H1 (cell line): ENCODE measurements around the gene PIGU. TPM values are rescaled to one million over a fixed set of nuclear protein-coding genes. Genes with fewer than 3 reads are reported as not detected.
A peak's percentile ranks its signal among the peaks of the same experiment; 100 is the strongest.

Source experiments
- CTCF ChIA-PET: fragments of 300-600 bp; sonication (Branson Sonifier 250); formaldehyde crosslinking; loops from one replicate; lab custom pipeline; 2021; ENCODE audit not compliant: partially characterized antibody; lab: Charles Lee
- POLR2A ChIA-PET: fragments of 300-600 bp; sonication (Branson Sonifier 250); formaldehyde crosslinking; loops from one replicate; lab custom pipeline; 2021; ENCODE audit warnings: inconsistent platforms; ENCODE audit not compliant: partially characterized antibody; lab: Charles Lee
- DNase-seq, 2 experiments: peaks; one replicate each; pipeline versions ENCODE4 v3.0.0 to v3.0.0-alpha.2; 2010 to 2022; ENCODE audit warnings: low spot score in 2 of 2, low read depth in 1 of 2, mixed read lengths in 1 of 2
- FAIRE-seq: peaks from 2 replicates; lab custom pipeline; 2011; peaks lifted over from hg19 to GRCh38; lab: Jason Lieb, UNC
- H2AFZ ChIP-seq: 2 replicates; pipeline ENCODE4 v1.8.1; 2012; ENCODE audit warnings: low read length, inconsistent platforms
- H2AK5ac ChIP-seq: 2 replicates; pipeline ENCODE4 v1.6.1; 2013; ENCODE audit warnings: low read depth, low read length
- H2BK120ac ChIP-seq: replicated peaks from 2 replicates; pipeline ENCODE3; 2013; ENCODE audit warnings: low read depth, low read length, inconsistent platforms
- H2BK12ac ChIP-seq: 2 replicates; pipeline ENCODE4 v1.6.1; 2013; ENCODE audit warnings: low read depth, low read length
- H2BK15ac ChIP-seq: 2 replicates; pipeline ENCODE4 v1.6.1; 2013; ENCODE audit warnings: low read length
- H2BK20ac ChIP-seq: 2 replicates; pipeline ENCODE4 v1.6.1; 2013; ENCODE audit warnings: low read length
- H2BK5ac ChIP-seq: 2 replicates; pipeline ENCODE4 v1.6.1; 2013; ENCODE audit warnings: low read depth, low read length
- H3K14ac ChIP-seq: 2 replicates; pipeline ENCODE4 v1.6.1; 2013; ENCODE audit warnings: inconsistent platforms; ENCODE audit not compliant: insufficient read length
- H3K18ac ChIP-seq: 2 replicates; pipeline ENCODE4 v1.6.1; 2013; ENCODE audit warnings: low read length; ENCODE audit errors: extremely low read depth
- H3K23ac ChIP-seq: 2 replicates; pipeline ENCODE4 v1.6.1; 2013; ENCODE audit warnings: inconsistent platforms; ENCODE audit not compliant: insufficient read length
- H3K23me2 ChIP-seq: 2 replicates; pipeline ENCODE4 v1.6.1; 2013; ENCODE audit warnings: low read depth, low read length
- H3K27ac ChIP-seq: 2 replicates; pipeline ENCODE4 v1.6.1; 2011; ENCODE audit warnings: low read depth, low read length, inconsistent platforms
- H3K27me3 ChIP-seq, 4 experiments: replicated peaks in 1 of 4; 1 replicate in 1 of 4; 2 replicates in 3 of 4; pipeline versions ENCODE4 v1.6.1 to v1.8.1; 2011 to 2013; ENCODE audit warnings: low read length in 3 of 4, mild to moderate bottlenecking in 3 of 4, inconsistent platforms in 2 of 4, mixed read lengths in 2 of 4, moderate library complexity in 1 of 4; ENCODE audit not compliant: control insufficient read depth in 3 of 4, insufficient read depth in 3 of 4; ENCODE audit errors: extremely low read depth in 1 of 4
- H3K36me3 ChIP-seq, 4 experiments: 2 replicates each; pipeline versions ENCODE4 v1.6.1 to v1.8.1; 2011 to 2013; ENCODE audit warnings: mild to moderate bottlenecking in 4 of 4, low read length in 3 of 4, moderate library complexity in 2 of 4, control low read depth in 1 of 4, inconsistent platforms in 1 of 4; ENCODE audit not compliant: insufficient read depth in 4 of 4, control insufficient read depth in 2 of 4
- H3K4ac ChIP-seq: replicated peaks from 2 replicates; pipeline ENCODE3; 2013; ENCODE audit warnings: low read length, low read depth, mixed read lengths, inconsistent platforms; ENCODE audit not compliant: insufficient read length
- H3K4me1 ChIP-seq, 4 experiments: replicated peaks in 1 of 4; 1 replicate in 1 of 4; 2 replicates in 3 of 4; pipeline versions ENCODE4 v1.6.1 to v1.8.1; 2011 to 2013; ENCODE audit warnings: low read length in 3 of 4, inconsistent platforms in 2 of 4, mixed read lengths in 1 of 4; ENCODE audit not compliant: insufficient read depth in 4 of 4, control insufficient read depth in 3 of 4
- H3K4me2 ChIP-seq, 2 experiments: 2 replicates each; pipeline versions ENCODE4 v1.6.1 to v1.8.1; 2011 to 2013; ENCODE audit warnings: low read depth in 2 of 2, low read length in 2 of 2, control low read depth in 1 of 2, inconsistent platforms in 1 of 2, mild to moderate bottlenecking in 1 of 2; ENCODE audit not compliant: insufficient read depth in 1 of 2
- H3K4me3 ChIP-seq, 4 experiments: fragments of 200-600, 300-600 bp in 1 of 4; sonication (generic), shearing (Covaris generic), sonication (Bioruptor Twin) in 1 of 4; 2 replicates each; pipeline versions ENCODE4 v1.5.1 to v1.8.1; 2011 to 2016; ENCODE audit warnings: low read length in 4 of 4, low read depth in 3 of 4, control low read depth in 2 of 4, inconsistent platforms in 2 of 4, mild to moderate bottlenecking in 2 of 4, mixed read lengths in 1 of 4, moderate library complexity in 1 of 4; ENCODE audit not compliant: insufficient read depth in 2 of 4; ENCODE audit errors: extremely low read depth in 1 of 4
- H3K56ac ChIP-seq: replicated peaks from 2 replicates; pipeline ENCODE3; 2013; ENCODE audit warnings: low read depth, mild to moderate bottlenecking, mixed read lengths, low read length, inconsistent platforms; ENCODE audit not compliant: insufficient read length
- H3K79me1 ChIP-seq: 2 replicates; pipeline ENCODE4 v1.6.1; 2013; ENCODE audit warnings: low read depth, low read length, control low read depth
- H3K79me2 ChIP-seq, 2 experiments: 2 replicates each; pipeline versions ENCODE4 v1.6.1 to v1.8.1; 2012 to 2013; ENCODE audit warnings: low read length in 2 of 2, mild to moderate bottlenecking in 2 of 2, inconsistent platforms in 1 of 2; ENCODE audit not compliant: insufficient read depth in 2 of 2, control insufficient read depth in 1 of 2
- H3K9ac ChIP-seq, 4 experiments: replicated peaks in 1 of 4; 1 replicate in 1 of 4; 2 replicates in 3 of 4; pipeline versions ENCODE4 v1.6.1 to v1.8.1; 2011 to 2013; ENCODE audit warnings: low read depth in 3 of 4, low read length in 3 of 4, control low read depth in 2 of 4, mild to moderate bottlenecking in 2 of 4, moderate library complexity in 2 of 4, inconsistent platforms in 1 of 4; ENCODE audit errors: extremely low read depth in 1 of 4
- H3K9me3 ChIP-seq, 2 experiments: 2 replicates each; pipeline versions ENCODE4 v1.6.1 to v1.8.1; 2012 to 2013; ENCODE audit warnings: mild to moderate bottlenecking in 2 of 2, moderate library complexity in 2 of 2, control low read depth in 1 of 2, inconsistent platforms in 1 of 2, low read depth in 1 of 2, low read length in 1 of 2, mixed read lengths in 1 of 2; ENCODE audit not compliant: insufficient read depth in 2 of 2
- H4K20me1 ChIP-seq, 2 experiments: replicated peaks in 1 of 2; 2 replicates each; pipeline versions ENCODE3 to v1.8.1; 2011 to 2013; ENCODE audit warnings: inconsistent platforms in 2 of 2, low read length in 2 of 2, mild to moderate bottlenecking in 1 of 2; ENCODE audit not compliant: insufficient read depth in 2 of 2, control insufficient read depth in 1 of 2
- H4K5ac ChIP-seq: 2 replicates; pipeline ENCODE4 v1.6.1; 2013; ENCODE audit warnings: low read length, low read depth, mixed read lengths, inconsistent platforms; ENCODE audit not compliant: insufficient read length
- H4K8ac ChIP-seq: 2 replicates; pipeline ENCODE4 v1.8.0; 2013; ENCODE audit warnings: mild to moderate bottlenecking, moderate library complexity, low read length, inconsistent platforms; ENCODE audit not compliant: insufficient read depth; ENCODE audit errors: extremely low read depth
- H4K91ac ChIP-seq: replicated peaks from 2 replicates; pipeline ENCODE3; 2013; ENCODE audit warnings: low read length, mixed read lengths, inconsistent platforms; ENCODE audit not compliant: insufficient read length
- BCL11A ChIP-seq, 2 experiments: IDR thresholded peaks; one replicate each; pipeline ENCODE4 v1.6.1; 2011; ENCODE audit warnings: low read depth in 2 of 2, low read length in 2 of 2, mild to moderate bottlenecking in 2 of 2
- CBX5 ChIP-seq: fragments of 300-800, 300-1000 bp; sonication (generic); IDR thresholded peaks from 2 replicates; pipeline ENCODE4 v1.7.1; 2016; ENCODE audit warnings: antibody characterized with exemption, low read length, low read depth
- CEBPB ChIP-seq: IDR thresholded peaks from 2 replicates; pipeline ENCODE4 v1.6.1; 2012; ENCODE audit warnings: low read depth, low read length
- CREB1 ChIP-seq: IDR thresholded peaks from 2 replicates; pipeline ENCODE4 v1.6.1; 2012; ENCODE audit warnings: inconsistent platforms
- EGR1 ChIP-seq: IDR thresholded peaks from 2 replicates; pipeline ENCODE4 v1.6.1; 2011; ENCODE audit warnings: low read depth, low read length, borderline replicate concordance
- FOSL1 ChIP-seq: IDR thresholded peaks from 2 replicates; pipeline ENCODE4 v1.6.1; 2011; ENCODE audit warnings: mild to moderate bottlenecking, low read depth, low read length, moderate library complexity; ENCODE audit not compliant: insufficient read depth
- GABPA ChIP-seq: IDR thresholded peaks from 2 replicates; pipeline ENCODE4 v1.6.1; 2011; ENCODE audit warnings: mild to moderate bottlenecking, low read length, moderate library complexity, borderline replicate concordance; ENCODE audit not compliant: insufficient read depth
- JUN ChIP-seq: IDR thresholded peaks from 2 replicates; pipeline ENCODE4 v1.6.1; 2011; ENCODE audit warnings: low read depth, mild to moderate bottlenecking, improper control_type of control experiment, low read length
- POU5F1 ChIP-seq: IDR thresholded peaks from 2 replicates; pipeline ENCODE4 v1.6.1; 2011; ENCODE audit warnings: low read depth, mild to moderate bottlenecking, low read length, moderate library complexity
- RAD21 ChIP-seq, 2 experiments: IDR thresholded peaks in 1 of 2; conservative IDR thresholded peaks in 1 of 2; 2 replicates each; pipeline ENCODE4 v1.6.1; 2011; ENCODE audit warnings: low read depth in 2 of 2, low read length in 2 of 2, improper control_type of control experiment in 1 of 2, inconsistent platforms in 1 of 2, mild to moderate bottlenecking in 1 of 2, moderate library complexity in 1 of 2
- RNF2 ChIP-seq: fragments of 200-900, 300-1000 bp; sonication (generic); IDR thresholded peaks from 2 replicates; pipeline ENCODE4 v1.7.1; 2016; ENCODE audit warnings: borderline replicate concordance, low read depth, mild to moderate bottlenecking, antibody characterized with exemption, low read length; ENCODE audit not compliant: poor library complexity, severe bottlenecking; ENCODE audit errors: missing control alignments
- TEAD4 ChIP-seq: IDR thresholded peaks from 2 replicates; pipeline ENCODE4 v1.6.1; 2012; ENCODE audit warnings: low read depth, low read length, inconsistent platforms, mixed read lengths
- YY1 ChIP-seq: IDR thresholded peaks from 2 replicates; pipeline ENCODE4 v1.6.1; 2011; ENCODE audit warnings: low read depth, mild to moderate bottlenecking, low read length
- WGBS, 2 experiments: shearing (Covaris generic) in 1 of 2; methylation state at CpG; one replicate each; pipeline versions ENCODE4 v1.1.6 to v1.1.7; 2013 to 2015; ENCODE audit warnings: low lambda C conversion rate in 2 of 2, mixed read lengths in 2 of 2, inconsistent platforms in 1 of 2, low coverage in 1 of 2, missing lambda C conversion rate in 1 of 2; ENCODE audit not compliant: insufficient replicate concordance in 2 of 2, insufficient coverage in 1 of 2, insufficient read length in 1 of 2; ENCODE audit errors: extremely low coverage in 1 of 2, missing lambda C conversion rate in 1 of 2; 5-methylcytosine and 5-hydroxymethylcytosine counted together
- polyA plus RNA-seq, 7 experiments: library from polyadenylated mRNA; depleted of rRNA in 3 of 7; stranded (reverse) in 5 of 7; unstranded in 2 of 7; fragments of >200 nt in 5 of 7; fragments of 200-250 nt in 2 of 7; gene quantifications; 1 replicate in 5 of 7; 2 replicates in 1 of 7; 4 replicates in 1 of 7; pipeline versions ENCODE4 v1.2.1 to v1.2.3, GENCODE V29; 2011 to 2013; ENCODE audit warnings: missing spikeins in 2 of 7, mixed read lengths in 2 of 7
- total RNA-seq: library from RNA; stranded (reverse); fragmentation: NEBNext Ultra II Directional; extraction: Animal tissue kit (Norgen Biotek cat#: 25700); gene quantifications from 2 replicates; pipeline ENCODE4 v1.2.1, GENCODE V29; 2021
- TF ChIP-seq, protein P1 (sequence below): IDR thresholded peaks from 2 replicates; pipeline ENCODE4 v1.6.1; 2012; ENCODE audit warnings: inconsistent platforms

PIGU gene
- total and polyA plus RNA-seq, 2 of the 8 experiments (the other 6 are each of a cell fraction or from before 2014, with no cell fraction given): 28.3 to 117 TPM

DNA sequence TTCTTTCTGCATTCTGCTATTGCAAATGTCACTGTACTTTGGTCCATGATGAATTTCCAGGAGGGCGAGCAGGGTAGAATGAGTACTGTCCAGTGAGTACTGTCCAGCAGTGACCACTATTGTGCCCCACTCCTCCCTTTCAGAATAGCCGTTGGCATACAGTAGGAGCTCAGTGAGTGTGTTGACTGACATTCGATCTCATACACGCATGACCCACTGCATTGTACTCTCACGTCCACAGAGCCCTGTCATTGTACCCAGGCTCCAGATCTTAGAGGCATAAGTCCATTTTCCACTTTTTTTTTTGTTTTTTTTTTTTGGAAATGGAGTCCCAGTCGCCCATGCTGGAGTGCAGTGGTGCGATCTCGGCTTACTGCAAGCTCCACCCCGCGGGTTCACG lies 152.5 kb downstream of the PIGU start:
- Histone ChIP-seq H2AK5ac (no peak overlapping the region), H3K27me3 (no peaks in the 10 kb centered on the region), H3K23me2 (no peaks in the 10 kb centered on the region), H3K9ac (no peak overlapping the region), H3K18ac (no peak overlapping the region), H3K36me3 (peaks cover 8 to 25% (median 20%) of the 10 kb centered on the region in 4 experiments), H2BK20ac (no peak overlapping the region), H4K8ac (no peak overlapping the region), H4K20me1 (peaks cover 22 to 24% of the 10 kb centered on the region in 2 experiments), H3K4me3 (no peak overlapping the region), H3K4me1 (peaks cover 0 to 4% (median 3%) of the 10 kb centered on the region in 4 experiments; a peak in 3 of 7 replicates), H3K79me1 (peaks cover 12% of the 10 kb centered on the region), H2BK12ac (no peak overlapping the region), H3K79me2 (peaks cover 0 to 64% of the 10 kb centered on the region in 2 experiments; a peak in 3 of 4 replicates), H3K14ac (no peak overlapping the region), H4K91ac (no peak overlapping the region), H2BK5ac (no peak overlapping the region), H3K9me3 (no peaks in the 10 kb centered on the region), H3K27ac (no peak overlapping the region), H2AFZ (no peak overlapping the region), H3K4me2 (no peak overlapping the region), H3K23ac (no peak overlapping the region), H2BK15ac (no peak overlapping the region), H4K5ac (no peak overlapping the region), H3K56ac (no peak overlapping the region), H2BK120ac (no peak overlapping the region), H3K4ac (no peak overlapping the region)
- CTCF ChIA-PET: interaction anchor here (0.7 to 5.9 kb wide), 6 partner anchors 10 to 211 kb away, joined by 3 to 50 read pairs (median 4); no protein-coding TSS in a partner anchor
- FAIRE-seq: no peak
- 91% methylated on average over 5 of the region's 11 CpGs; no CpG with 5 or more reads in 1 of the 2 experiments for WGBS, 2 experiments
- DNase-seq: peak in 1 of 2 experiments; percentile 11
- POLR2A ChIA-PET: interaction anchor here (0.8 to 2.8 kb wide), 3 partner anchors 12 to 212 kb away, joined by 4 to 7 read pairs (median 4); no protein-coding TSS in a partner anchor
- TF ChIP-seq POU5F1 (no peak), CREB1 (no peak), EGR1 (no peak), RNF2 (no peak), FOSL1 (no peak), CEBPB (no peak), TEAD4 (no peak), GABPA (no peak), YY1 (no peak), RAD21 (IDR thresholded peaks at IDR 0.05 in 1 of 2, conservative IDR thresholded peaks at IDR 0.05 in 1 of 2; ENCODE audit: low read depth in 2 of 2, low read length in 2 of 2) (no peak), JUN (no peak), CBX5 (no peak), BCL11A (IDR thresholded peaks at IDR 0.05; ENCODE audit: low read depth in 2 of 2, low read length in 2 of 2) (no peak)
- TF ChIP-seq, protein P1, sequence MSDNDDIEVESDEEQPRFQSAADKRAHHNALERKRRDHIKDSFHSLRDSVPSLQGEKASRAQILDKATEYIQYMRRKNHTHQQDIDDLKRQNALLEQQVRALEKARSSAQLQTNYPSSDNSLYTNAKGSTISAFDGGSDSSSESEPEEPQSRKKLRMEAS: no peak
